GM18861 (cell line): ENCODE results near the gene DDX5.
"Not testable (repeated sequence)": the region's sequence is repeated elsewhere in the genome, so short reads cannot be mapped to it uniquely, and the experiment has no call there.

ENCODE experiments used
- ATAC-seq: cut with Tn5 transposase; IDR thresholded peaks from one replicate; pipeline ENCODE4 v1.9.1; 2021; ENCODE audit not compliant: unreplicated experiment

Gene DDX5

DNA sequence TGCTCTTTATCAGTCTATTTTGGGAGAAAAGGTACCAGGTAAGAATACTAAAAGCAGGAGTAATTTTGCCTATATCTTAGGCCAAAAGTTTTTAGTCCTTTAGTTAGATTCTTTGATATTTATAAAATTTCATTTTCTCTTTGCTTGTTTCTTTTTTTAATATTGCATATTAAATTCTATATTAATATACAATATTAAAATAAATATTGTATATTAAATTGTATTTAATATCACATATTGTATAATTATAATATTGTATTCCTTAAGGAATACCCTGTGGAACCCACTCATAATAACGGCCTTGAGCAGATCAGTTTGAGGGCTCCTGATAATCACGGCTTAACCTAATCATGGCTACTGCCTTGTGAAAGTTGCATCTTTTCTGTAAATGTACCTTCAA lies 2.6 kb upstream of the DDX5 start:
- no peak for ATAC-seq

GRCh38 chr17:64507413-64507782 lies 1.3 kb upstream of the DDX5 start:
- ATAC-seq: peak; percentile 19

- ATAC-seq: peak; percentile 40
These were observed 705 bp upstream of the DDX5 start, which contains the start of gene CEP95 for GRCh38 chr17:64506576-64507412. CEP95 (plus strand) TSS chr17:64506977; CDS start chr17:64507098, 121 bp downstream.

- ATAC-seq: peak; percentile 22
These were observed 519 bp downstream of the DDX5 start for GRCh38 chr17:64505340-64506200.

DNA sequence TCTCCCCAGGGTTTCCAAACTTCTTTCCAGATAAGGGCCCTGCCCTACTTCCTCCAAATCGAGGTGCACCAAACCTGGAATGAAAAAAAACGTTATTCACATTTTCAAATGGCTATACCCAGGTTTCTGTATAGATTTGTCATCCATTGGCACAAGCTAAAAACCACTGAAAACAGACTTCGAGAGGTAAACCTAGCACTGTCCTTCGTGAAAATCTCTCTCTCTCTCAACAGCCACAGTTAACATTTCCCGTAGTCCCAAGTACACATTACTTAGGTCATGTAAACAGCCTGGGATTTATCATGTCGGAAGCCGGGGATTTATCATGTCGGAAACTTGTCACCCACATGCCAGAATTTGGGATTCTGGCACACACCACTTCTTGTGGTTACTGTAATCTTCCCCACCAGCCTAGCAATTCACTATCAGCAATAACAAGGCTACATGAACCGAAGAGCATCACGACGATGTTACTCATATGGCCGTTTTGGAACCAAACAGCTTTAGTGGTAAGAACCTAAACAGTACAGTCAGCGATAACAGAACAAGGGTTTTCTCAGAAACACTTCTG lies 1.2 kb downstream of the DDX5 start:
- no peak for ATAC-seq

GRCh38 chr17:64503821-64504768 lies 2.0 kb downstream of the DDX5 start:
- no peak for ATAC-seq

- ATAC-seq: no peak
These were observed 2.7 kb downstream of the DDX5 start for GRCh38 chr17:64503341-64503740.

DNA sequence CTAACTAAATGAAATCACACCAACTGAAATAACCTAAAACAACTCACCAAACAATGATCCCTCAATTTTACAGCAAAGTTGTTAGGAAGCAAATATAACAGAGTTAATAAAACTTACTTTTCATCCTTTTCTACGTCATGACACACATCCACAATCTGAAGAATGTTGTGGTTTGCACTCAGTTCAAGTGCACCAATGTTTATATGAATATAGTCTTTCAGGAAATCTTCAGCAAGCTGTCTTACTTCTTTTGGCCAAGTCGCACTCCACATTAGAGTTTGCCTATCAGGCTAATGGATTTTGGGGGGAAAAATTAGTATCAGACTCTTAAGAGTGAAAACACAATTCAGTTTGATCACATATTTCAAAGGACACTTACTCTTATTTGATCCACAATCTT lies 3.3 kb downstream of the DDX5 start:
- no peak for ATAC-seq

DNA sequence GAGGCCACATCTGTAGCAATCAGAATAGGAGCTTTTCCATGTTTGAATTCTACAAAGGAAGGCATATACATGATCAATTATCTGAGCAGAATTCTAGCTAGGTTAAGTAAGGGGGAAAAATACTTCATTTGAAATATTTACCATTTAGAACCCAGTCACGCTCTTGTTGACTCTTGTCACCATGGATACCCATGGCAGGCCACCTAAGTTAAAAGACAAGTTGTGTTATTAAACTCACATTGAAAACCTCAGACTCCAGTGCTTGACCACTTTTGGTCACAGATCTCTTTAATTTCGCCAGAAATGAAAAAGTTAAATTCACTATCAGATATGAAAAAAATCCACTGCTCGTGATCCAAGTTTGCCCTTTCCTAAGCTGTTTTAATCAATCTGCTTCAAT lies 4.1 kb downstream of the DDX5 start:
- ATAC-seq: no peak

GRCh38 chr17:64500862-64501765 lies 5.0 kb downstream of the DDX5 start:
- no peak for ATAC-seq

DNA sequence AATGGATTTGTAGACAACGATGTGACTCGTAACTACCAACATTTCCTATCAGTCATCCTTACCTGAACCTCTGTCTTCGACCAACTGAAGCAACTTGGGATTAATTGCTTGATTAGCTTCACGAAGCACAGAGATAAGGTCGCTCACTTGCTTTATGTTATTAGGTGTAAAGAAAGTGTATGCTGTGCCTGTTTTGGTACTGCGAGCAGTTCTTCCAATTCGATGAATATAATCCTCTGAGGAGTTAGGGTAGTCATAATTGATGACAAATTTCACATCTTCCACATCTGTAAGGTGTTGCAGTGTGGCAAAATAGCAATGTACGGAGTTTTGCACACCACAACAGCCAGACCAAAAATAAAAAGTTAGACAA lies 5.6 kb downstream of the DDX5 start:
- no peak for ATAC-seq

DNA sequence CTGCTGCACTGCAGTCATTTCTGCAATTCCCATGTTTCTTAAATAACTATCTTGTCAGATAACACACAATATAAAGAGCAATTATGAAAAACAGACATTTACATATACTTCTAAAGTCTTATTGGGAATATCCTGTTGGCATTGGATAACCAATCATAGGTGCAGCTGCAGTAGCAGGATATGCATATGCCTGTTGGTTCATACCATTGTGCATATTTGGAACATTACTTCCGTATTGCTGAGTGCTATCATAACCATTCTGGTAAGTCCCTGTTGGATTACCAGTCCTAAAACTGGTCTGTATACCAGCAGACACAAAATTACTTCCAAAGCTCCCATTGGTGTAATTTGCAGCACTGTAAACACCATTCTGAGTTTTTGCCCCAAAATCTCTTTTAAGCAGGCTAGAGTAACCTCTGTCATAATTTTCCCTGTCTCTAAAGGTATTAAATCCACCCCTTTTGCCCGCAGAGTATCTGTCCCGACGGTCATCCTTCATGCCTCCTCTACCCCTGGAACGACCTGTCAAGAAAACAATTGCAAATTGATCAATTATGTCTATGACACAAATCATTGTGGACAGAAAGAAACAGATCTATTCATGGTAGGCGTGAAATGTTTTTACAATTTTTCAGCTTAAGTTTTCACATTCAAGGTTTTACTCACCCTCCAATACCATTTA lies 6.1 kb downstream of the DDX5 start:
- no peak for ATAC-seq

GRCh38 chr17:64498308-64499203 lies 7.5 kb downstream of the DDX5 start:
- no peak for ATAC-seq

GRCh38 chr17:64497565-64498035 lies 8.5 kb downstream of the DDX5 start:
- peak; percentile 6 for ATAC-seq

GRCh38 chr17:64496786-64497564 lies 9.1 kb downstream of the DDX5 start, which contains the start of gene POLG2:
POLG2 (minus strand) TSS chr17:64497054; CDS start chr17:64496968, 86 bp downstream.
- ATAC-seq: peak; percentile 57

DNA sequence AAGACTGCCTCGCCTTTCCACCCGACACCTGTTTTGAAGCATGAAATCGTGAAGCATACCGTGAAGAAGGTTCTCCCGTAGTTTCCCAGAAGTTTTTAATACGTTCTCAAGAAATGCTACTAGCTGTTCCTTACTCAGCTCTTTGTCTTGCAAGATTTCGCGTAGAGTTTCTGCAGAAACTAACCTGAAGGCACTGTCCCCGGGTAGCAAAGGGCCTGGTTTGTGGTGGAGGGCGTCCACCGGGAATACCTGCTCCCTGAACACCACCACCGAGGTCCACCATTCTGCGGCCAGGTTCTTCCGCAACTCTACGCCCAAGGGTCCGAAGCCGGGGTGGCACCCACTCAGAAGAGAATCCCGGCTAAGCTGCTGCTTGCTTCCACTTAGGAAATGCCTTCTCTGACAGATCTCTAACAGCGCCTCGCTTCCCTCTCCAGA lies 9.7 kb downstream of the DDX5 start:
- no peak for ATAC-seq

GRCh38 chr17:64495300-64495699 lies 10.8 kb downstream of the DDX5 start:
- not testable (repeated sequence) for ATAC-seq
